Stimulated activated naive CD8-positive, alpha-beta T cell treated with anti-CD3 and anti-CD28 coated beads, Interleukin-15, amount 100 ng/mL, for 72 hours (primary cell): ENCODE measurements around the gene ST7.
"Not testable (repeated sequence)": the region's sequence is repeated elsewhere in the genome, so short reads cannot be mapped to it uniquely, and the experiment has no call there.

Experiments used
- ATAC-seq: fragments of 150-1000 bp; cut with Tn5 transposase; 2 replicates; pipeline ENCODE4 v1.10.0; 2021; ENCODE audit warnings: mild to moderate bottlenecking, moderate library complexity
- DNase-seq, 2 donors: peaks; one replicate each; pipeline ENCODE4 v3.0.0; 2021 to 2022
- H3K27ac Mint-ChIP-seq, 2 donors: one replicate each; pipeline ENCODE4 v1.8.0; 2022; ENCODE audit warnings: mild to moderate bottlenecking in 2 of 2, mixed read lengths in 2 of 2, moderate library complexity in 2 of 2
- H3K27me3 Mint-ChIP-seq: one replicate; pipeline ENCODE4 v1.8.0; 2022; ENCODE audit warnings: mixed read lengths
- H3K4me1 Mint-ChIP-seq: one replicate; pipeline ENCODE4 v1.8.0; 2022; ENCODE audit warnings: mild to moderate bottlenecking, mixed read lengths
- H3K4me3 Mint-ChIP-seq, 2 donors: one replicate each; pipeline ENCODE4 v1.8.0; 2022; ENCODE audit warnings: mild to moderate bottlenecking in 2 of 2, mixed read lengths in 2 of 2, moderate library complexity in 1 of 2
- H3K9me3 Mint-ChIP-seq, 2 donors: one replicate each; pipeline ENCODE4 v1.8.0; 2022; ENCODE audit warnings: mixed read lengths in 2 of 2

The ST7 gene

DNA sequence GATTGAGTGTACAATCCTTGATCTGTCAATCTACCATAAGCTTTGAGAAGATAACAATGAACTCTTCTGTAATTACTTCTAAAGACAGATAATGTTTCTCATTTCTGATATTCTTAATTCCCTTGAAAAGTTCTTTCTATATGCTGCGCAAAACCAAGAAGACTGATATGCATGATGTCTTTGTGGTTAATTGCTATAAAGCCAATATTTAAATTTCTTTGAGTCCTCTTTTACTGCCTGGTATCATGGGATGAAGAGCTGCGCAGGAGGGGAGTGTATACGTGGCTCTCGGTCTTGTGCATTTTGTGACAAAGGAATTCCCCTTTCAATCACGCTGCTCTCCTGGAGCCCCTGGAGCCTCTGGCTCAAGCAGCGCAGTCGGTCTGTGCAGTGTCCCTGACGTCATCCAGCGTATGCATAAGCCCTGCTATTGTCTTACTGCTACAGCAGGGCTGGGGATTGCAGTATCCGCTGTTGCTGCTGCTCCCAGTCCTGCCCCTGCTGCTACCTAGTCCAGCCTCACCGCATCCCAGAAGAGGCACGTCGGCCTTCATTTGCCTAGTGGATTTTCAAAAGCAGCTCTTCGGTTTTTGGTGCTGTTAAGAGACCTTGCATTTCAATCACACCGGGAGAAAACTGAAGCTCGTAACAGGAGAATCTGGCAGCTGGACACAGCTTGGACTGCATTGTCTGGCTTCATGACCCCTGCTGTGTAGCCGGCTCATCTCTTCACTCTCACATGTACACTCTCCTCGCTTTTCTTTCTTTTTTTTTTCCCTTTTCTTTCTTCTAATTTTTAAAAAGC, 66.7 kb downstream of the ST7 start:
- Mint-ChIP-seq H3K9me3 (no peaks in the 10 kb centered on the region), H3K4me1 (peaks cover 51% of the 10 kb centered on the region), H3K27me3 (no peaks in the 10 kb centered on the region), H3K27ac (no peak overlapping the region), H3K4me3 (no peak overlapping the region)
- ATAC-seq (no peak), DNase-seq (no peak)

DNA sequence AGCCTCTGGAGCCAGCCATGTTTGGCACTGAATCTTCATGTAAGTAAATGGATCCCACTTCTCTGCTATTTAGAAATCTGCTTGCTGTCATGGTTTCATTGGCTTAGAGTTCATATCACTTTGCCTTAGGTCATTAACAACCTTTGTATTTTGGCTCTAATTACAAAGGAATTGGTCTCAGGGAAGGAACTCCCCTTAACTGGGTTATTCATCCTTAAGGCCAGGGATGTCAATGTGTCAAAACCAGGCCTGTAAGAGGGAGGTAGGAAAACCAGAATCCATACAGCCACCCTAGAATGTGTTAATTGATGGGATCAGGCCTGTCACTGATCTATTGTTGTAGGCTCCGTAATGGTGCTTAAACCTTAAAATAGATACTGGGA, 67.3 kb downstream of the ST7 start:
- no peaks in the 10 kb centered on the region for H3K9me3 Mint-ChIP-seq
- no peaks in the 10 kb centered on the region for H3K27me3 Mint-ChIP-seq
- no peak overlapping the region for H3K4me3 Mint-ChIP-seq
- no peak for ATAC-seq
- H3K27ac Mint-ChIP-seq = no peak overlapping the region
- H3K4me1 Mint-ChIP-seq = peaks cover 47% of the 10 kb centered on the region
- DNase-seq = no peak

DNA sequence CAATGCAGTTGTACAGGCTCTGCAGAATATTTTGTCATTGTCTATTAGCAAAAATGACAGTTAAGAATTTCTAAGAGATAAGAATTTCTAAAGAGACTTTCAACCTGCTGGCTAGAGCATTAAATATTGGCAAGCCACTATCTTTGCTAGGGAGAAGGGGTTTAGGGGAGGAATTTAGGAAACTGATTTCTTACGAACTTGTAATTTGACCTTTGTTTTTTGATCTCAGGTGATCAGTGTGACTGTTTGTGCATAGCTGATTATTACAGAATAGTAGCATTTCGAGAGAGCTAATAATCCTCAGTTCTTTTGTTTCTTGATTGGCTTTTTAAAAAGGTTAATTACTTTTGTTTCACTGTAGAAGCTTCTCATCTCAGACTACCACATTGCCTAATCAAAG, 68.1 kb downstream of the ST7 start:
- Mint-ChIP-seq H3K4me1 (peaks cover 42% of the 10 kb centered on the region), H3K27me3 (no peaks in the 10 kb centered on the region), H3K4me3 (no peak overlapping the region), H3K9me3 (no peaks in the 10 kb centered on the region), H3K27ac (no peak overlapping the region)
- no peak for DNase-seq
- ATAC-seq = no peak

DNA sequence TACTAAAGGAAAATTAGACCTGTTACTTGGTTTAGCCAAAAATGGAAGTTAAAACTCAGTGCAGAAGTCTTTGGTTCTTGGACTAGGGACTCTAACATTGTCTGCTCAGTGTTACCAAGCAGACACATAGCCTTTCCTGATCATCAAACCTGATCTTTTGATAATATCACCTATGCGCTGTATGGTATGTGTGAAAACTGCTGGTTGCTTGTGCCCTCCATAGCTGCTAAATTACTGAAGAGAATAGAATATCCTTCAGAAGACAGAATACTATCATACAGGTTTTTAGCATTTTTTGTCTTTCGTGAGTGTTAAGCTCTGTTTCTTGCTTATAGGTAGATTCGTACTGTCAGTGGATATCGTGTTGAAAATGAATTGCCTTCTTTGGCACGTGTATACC, 68.7 kb downstream of the ST7 start:
- Mint-ChIP-seq H3K9me3 (no peaks in the 10 kb centered on the region), H3K27ac (no peak overlapping the region), H3K27me3 (no peaks in the 10 kb centered on the region), H3K4me3 (no peak overlapping the region), H3K4me1 (peaks cover 38% of the 10 kb centered on the region)
- DNase-seq (no peak), ATAC-seq (no peak)

DNA sequence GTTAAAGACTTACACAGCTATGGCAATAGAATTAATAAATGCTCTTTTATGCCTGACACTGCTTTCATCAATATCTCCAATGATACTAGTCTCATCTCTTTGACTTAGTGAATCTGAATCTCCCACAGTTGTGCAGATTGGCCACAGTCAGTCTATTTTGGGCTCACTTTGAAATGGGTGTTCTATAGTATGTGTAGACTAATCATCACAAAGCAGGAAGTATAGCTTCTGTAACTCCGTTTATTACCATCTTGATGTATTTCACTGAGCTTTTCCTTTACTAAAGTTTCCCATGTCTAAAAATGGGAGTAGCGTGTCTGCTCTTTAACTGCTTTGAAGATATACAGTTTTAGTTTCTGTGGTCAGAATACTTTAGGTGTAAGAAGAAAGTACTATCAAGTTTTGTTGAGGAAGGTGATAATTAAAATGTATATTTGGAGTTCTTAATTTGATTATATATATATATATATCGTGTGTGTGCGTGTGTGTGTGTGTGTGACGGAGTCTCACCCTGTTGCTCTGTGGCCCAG, 70.1 kb downstream of the ST7 start:
- Mint-ChIP-seq H3K27ac (no peak overlapping the region), H3K4me1 (peaks cover 26% of the 10 kb centered on the region), H3K9me3 (no peaks in the 10 kb centered on the region), H3K27me3 (no peaks in the 10 kb centered on the region), H3K4me3 (peak overlapping the region; percentile 29 to 49)
- ATAC-seq (peak; percentile 68), DNase-seq (no peak)

DNA sequence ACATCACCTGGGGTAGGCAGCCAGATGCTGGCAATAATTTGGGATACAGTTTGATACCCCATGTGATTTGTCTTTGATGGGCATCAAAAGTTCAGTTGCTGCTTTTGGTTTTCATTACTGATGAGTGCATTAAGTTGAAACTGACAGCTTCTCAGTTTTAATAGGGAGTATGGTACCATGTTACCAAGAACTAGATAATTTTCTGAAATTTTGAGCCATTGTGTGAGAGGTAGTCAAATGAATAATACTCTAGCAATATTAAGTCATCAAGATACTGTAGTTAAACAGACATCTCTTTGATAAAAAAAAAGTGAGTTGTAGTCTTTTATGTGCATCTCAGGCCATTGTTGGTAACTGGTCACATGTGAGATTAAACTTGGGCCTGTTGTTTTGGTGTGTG, 71.5 kb downstream of the ST7 start:
- Mint-ChIP-seq H3K9me3 (peaks cover 0 to 5% of the 10 kb centered on the region in 2 donors), H3K4me1 (peaks cover 24% of the 10 kb centered on the region), H3K27me3 (no peaks in the 10 kb centered on the region), H3K27ac (no peak overlapping the region), H3K4me3 (no peak overlapping the region)
- DNase-seq (no peak), ATAC-seq (peak; percentile 80)

DNA sequence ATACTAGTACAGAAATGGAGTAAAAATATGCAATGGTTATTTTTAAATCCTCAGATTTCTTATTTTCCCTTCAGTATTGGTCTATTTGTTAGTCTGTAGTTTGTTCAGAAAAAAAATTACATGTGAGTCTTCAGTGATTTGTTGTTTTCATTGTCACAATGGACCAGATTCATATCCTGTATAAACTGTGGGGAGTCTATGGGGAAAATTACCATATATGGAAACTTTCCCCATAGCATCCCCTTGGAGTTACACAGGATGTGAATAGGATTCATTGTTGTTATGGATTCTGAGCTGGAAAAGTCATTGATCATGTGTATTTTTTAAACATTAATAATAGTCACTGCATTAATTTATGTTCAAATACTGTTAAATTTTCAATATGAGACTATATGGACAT, 72.6 kb downstream of the ST7 start:
- Mint-ChIP-seq H3K27me3 (no peaks in the 10 kb centered on the region), H3K27ac (no peak overlapping the region), H3K4me3 (no peak overlapping the region), H3K9me3 (peaks cover 0 to 5% of the 10 kb centered on the region in 2 donors), H3K4me1 (peaks cover 24% of the 10 kb centered on the region)
- ATAC-seq = no peak
- DNase-seq = no peak

DNA sequence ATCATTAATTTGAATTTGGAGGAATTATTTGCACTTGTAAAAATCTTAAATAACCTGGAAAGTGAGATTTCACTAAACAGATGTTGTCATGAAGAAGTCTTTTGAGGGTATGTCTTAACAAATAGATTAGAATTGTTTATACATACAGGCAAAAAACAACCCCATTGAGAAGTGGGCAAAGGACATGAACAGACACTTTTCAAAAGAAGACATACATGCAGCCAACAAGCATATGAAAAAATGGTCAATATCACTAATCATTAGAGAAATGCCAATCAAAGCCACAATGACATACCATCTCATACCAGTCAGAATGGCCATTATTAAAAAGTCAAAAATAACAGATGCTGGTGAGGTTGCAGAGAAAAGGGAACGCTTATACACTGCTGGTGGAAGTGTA, 77.0 kb downstream of the ST7 start:
- H3K9me3 Mint-ChIP-seq, H3K27ac Mint-ChIP-seq, ATAC-seq, H3K4me1 Mint-ChIP-seq, DNase-seq, H3K4me3 Mint-ChIP-seq, H3K27me3 Mint-ChIP-seq: not testable (repeated sequence)

DNA sequence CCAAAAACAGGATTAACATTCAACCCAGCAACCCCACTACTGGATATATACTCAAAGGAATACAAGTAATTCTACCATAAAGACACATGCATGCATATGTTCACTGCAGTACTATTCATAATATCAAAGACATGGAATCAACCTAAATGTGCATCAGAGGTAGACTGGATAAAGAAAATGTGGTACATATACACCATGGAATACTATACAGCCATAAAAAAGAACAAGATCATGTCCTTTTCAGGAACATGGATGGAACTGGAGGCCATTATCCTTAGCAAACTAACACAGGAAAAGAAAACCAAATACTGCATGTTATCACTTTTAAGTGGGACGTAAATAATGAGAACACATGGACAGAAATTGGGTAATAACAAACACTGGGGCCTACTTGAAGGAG, 77.5 kb downstream of the ST7 start:
- H3K4me3 Mint-ChIP-seq, DNase-seq, H3K4me1 Mint-ChIP-seq, ATAC-seq, H3K27me3 Mint-ChIP-seq, H3K9me3 Mint-ChIP-seq, H3K27ac Mint-ChIP-seq: not testable (repeated sequence)

DNA sequence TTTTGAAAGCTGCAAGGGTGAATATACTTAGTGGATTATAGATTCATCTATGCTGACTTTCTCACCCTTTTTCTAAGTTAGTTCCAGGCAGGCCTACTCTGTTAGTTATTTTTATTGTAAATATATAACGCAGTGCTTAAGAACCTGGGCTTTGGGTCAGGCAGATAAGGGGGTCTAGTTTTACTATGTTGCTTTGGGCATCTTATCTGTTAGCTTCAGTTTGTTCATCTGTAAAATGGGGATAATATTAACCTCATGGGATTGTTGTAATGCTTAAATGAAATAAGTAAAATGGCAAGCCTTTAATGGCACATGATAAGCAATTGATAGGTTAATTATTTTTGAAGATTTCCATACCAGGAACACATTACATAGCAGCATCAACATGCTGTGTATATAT, 79.5 kb downstream of the ST7 start:
- Mint-ChIP-seq H3K27me3 (no peaks in the 10 kb centered on the region), H3K27ac (no peak overlapping the region)
- no peak for DNase-seq

DNA sequence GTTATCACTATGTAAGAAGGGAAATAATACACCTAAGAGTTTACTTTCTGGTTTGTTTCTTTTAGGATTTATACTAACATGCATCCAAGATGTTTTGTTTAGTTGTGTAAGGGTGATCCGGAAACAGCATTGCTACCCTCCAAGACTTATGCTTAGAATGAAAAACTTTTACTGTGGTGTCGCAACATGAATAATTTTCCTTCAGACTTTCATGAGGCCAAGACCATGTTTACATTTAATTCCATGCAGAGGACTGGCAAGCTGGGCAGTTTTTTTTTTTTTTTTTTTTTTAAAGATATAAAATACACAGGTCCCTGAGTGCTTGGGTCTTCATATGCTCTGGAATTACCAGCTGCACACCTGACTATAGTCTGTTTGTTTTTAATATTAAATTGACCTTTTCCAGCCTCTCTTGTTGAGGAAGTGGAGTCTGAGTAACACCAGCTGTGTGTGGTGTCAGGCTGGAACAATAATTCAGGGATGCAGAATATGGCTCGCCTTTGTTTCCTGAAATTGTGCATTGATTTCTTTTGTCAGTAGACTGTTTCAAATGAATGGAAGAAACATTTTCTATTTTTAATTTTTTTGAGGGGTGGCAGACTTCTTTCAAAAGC, 81.7 kb downstream of the ST7 start:
- no peaks in the 10 kb centered on the region for H3K9me3 Mint-ChIP-seq
- H3K4me3 Mint-ChIP-seq = no peak overlapping the region
- DNase-seq (no peak), ATAC-seq (no peak)
- H3K4me1 Mint-ChIP-seq = peaks cover 11% of the 10 kb centered on the region
- H3K27ac Mint-ChIP-seq = no peak overlapping the region
- no peaks in the 10 kb centered on the region for H3K27me3 Mint-ChIP-seq

More for the DNA sequence above, 79.5 kb downstream of the ST7 start:
- Mint-ChIP-seq H3K9me3 (peaks cover 0 to 5% of the 10 kb centered on the region in 2 donors), H3K4me3 (no peak overlapping the region), H3K4me1 (peaks cover 11% of the 10 kb centered on the region)
- no peak for ATAC-seq

DNA sequence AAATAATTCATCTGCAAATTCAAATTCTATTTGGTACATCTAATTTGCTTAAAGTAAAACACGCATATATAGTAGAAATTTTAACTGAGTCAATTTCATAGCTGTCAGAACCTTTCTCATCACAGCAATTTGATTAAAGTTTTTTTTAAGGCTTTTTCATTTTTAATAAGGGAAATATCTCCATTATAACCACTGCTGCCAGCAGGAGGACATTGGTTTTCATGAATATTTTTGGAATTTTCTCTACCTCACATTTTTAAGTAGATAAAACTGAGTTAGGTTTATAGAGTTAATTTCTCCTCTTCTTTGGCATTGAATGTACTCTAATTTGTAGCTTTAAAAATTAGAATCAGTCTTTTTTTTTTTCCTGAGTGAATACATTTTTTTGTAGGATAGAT, 82.2 kb downstream of the ST7 start:
- DNase-seq (no peak), ATAC-seq (no peak)
- Mint-ChIP-seq H3K9me3 (no peaks in the 10 kb centered on the region), H3K4me3 (no peak overlapping the region), H3K27me3 (no peaks in the 10 kb centered on the region), H3K27ac (no peak overlapping the region), H3K4me1 (peaks cover 11% of the 10 kb centered on the region)

DNA sequence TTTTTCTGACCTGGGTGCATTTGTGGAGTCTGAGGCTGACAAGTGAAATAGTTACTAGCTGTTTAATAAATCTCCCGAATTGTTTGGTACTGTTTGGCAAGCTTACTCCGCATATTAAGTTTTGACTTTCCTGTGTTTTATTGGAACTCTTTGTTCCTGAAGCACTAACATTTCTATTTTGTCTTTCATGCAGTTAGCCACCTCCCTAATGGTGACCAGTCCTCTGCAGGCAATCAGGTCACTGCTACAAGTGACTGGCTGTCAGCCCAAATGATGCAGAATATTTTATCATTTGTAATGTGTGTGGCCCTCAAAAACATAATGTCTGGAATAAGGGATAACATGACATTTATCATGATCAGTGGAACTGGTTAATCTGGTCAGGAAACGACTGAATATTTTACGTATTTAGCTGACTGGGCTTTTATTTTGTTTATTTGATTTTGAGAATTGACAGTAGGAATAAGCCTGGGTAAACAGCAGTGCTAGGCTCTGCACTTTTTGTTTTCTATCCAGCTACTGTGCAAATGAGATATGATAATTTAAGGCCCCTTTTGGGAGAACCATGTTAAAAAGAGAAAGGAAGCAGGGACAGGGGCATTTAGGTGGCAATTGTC, 82.9 kb downstream of the ST7 start:
- ATAC-seq (no peak), DNase-seq (no peak)
- peaks cover 17% of the 10 kb centered on the region for H3K4me1 Mint-ChIP-seq
- H3K27ac Mint-ChIP-seq = no peak overlapping the region
- H3K4me3 Mint-ChIP-seq = no peak overlapping the region
- H3K27me3 Mint-ChIP-seq = no peaks in the 10 kb centered on the region
- H3K9me3 Mint-ChIP-seq = no peaks in the 10 kb centered on the region

DNA sequence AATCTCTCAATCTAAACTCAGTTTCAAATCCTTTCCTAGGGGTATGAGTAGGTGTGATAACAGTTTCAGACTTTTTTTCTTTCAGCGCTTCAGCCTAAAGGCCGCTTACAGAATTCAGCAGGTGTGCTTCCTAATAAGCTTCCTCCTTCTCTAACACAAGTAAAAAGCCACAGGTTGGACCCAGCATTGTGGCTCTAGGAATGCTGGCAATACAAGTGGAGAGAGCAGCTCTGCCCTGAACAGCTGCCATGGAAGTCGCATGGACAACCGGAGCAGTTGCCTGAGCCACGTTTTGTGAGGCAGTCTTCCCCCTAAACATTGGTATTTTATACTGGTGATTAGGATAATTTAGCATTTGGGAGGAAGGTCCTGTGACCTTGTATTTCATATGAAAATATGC, 83.5 kb downstream of the ST7 start:
- DNase-seq (no peak), ATAC-seq (no peak)
- Mint-ChIP-seq H3K27ac (no peak overlapping the region), H3K4me3 (no peak overlapping the region), H3K27me3 (no peaks in the 10 kb centered on the region), H3K4me1 (peaks cover 18% of the 10 kb centered on the region), H3K9me3 (no peaks in the 10 kb centered on the region)

DNA sequence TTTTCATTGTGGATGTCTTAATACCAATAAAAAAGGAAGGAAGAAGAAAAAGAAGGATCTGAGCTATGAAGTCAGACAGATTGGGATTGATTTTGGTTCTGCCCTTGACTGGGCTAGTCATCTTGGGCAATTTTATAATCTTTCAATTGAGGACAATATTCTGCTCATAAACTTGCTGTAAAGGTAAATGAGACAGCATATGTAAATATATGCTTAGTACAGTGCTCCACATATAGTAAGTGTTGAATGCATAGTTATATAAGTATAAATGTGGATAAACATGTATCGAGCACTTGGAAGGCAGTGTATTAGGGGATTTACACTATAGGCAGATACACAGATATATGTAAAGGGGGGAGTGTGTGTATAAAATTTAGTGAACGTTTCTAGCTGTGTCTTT, 85.1 kb downstream of the ST7 start:
- H3K9me3 Mint-ChIP-seq = no peaks in the 10 kb centered on the region
- H3K27ac Mint-ChIP-seq = no peak overlapping the region
- DNase-seq (no peak), ATAC-seq (no peak)
- H3K4me3 Mint-ChIP-seq = no peak overlapping the region
- H3K4me1 Mint-ChIP-seq = peaks cover 18% of the 10 kb centered on the region
- H3K27me3 Mint-ChIP-seq = no peaks in the 10 kb centered on the region

DNA sequence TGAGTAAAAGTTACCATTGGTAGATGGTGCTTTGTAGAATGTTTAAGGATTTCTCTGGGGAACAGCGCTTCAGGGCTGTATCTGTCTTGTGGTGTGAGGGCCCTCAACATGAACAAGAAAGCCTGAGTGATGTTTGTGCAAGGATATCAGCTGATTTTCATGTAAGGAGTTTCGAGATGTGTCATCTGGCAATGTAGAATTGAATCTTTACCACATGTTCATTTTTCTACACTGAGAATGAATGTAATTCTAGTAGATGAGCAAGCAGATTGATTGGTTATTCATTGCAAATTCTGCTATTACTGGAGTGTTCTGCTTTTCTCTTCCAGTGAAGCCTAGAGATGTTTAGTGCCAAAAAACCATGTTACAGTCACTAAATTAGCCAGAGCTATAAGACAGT, 87.7 kb downstream of the ST7 start:
- peaks cover 23% of the 10 kb centered on the region for H3K4me1 Mint-ChIP-seq
- DNase-seq = no peak
- H3K9me3 Mint-ChIP-seq = no peaks in the 10 kb centered on the region
- no peak overlapping the region for H3K27ac Mint-ChIP-seq
- ATAC-seq = peak; percentile 87
- H3K27me3 Mint-ChIP-seq = no peaks in the 10 kb centered on the region
- no peak overlapping the region for H3K4me3 Mint-ChIP-seq
